Keratinocyte (primary cell): Measurements from ENCODE around the gene TMEM138. TPM values are rescaled to one million over a fixed set of nuclear protein-coding genes. Genes with fewer than 3 reads are reported as not detected.

Experiments used
- DNase-seq: peaks from one replicate; pipeline ENCODE4 v3.0.0-alpha.2; 2011; ENCODE audit warnings: low read depth, missing footprints, low spot score
- FAIRE-seq: peaks from 2 replicates; lab custom pipeline; 2011; peaks lifted over from hg19 to GRCh38; lab: Jason Lieb, UNC
- H2AFZ ChIP-seq: 2 replicates; pipeline ENCODE4 v1.6.0; 2012; ENCODE audit warnings: low read length, control low read depth, inconsistent platforms; ENCODE audit not compliant: control insufficient read depth
- H3K27ac ChIP-seq: 2 replicates; pipeline ENCODE4 v1.5.1; 2011; ENCODE audit warnings: low read length; ENCODE audit not compliant: control insufficient read depth, insufficient read depth
- H3K27me3 ChIP-seq: 3 replicates; pipeline ENCODE4 v1.6.0; 2011; ENCODE audit warnings: low read length; ENCODE audit not compliant: control insufficient read depth, insufficient read depth; ENCODE audit errors: extremely low read depth
- H3K36me3 ChIP-seq, 2 experiments: 2 replicates in 1 of 2; 3 replicates in 1 of 2; pipeline ENCODE4 v1.5.1; 2011; ENCODE audit warnings: low read length in 2 of 2, mild to moderate bottlenecking in 1 of 2; ENCODE audit not compliant: control insufficient read depth in 2 of 2, insufficient read depth in 2 of 2; ENCODE audit errors: extremely low read depth in 1 of 2
- H3K4me1 ChIP-seq: 3 replicates; pipeline ENCODE4 v1.5.1; 2011; ENCODE audit warnings: low read length; ENCODE audit not compliant: control insufficient read depth, insufficient read depth; ENCODE audit errors: extremely low read depth
- H3K4me2 ChIP-seq: 3 replicates; pipeline ENCODE4 v1.6.0; 2011; ENCODE audit warnings: low read depth, low read length; ENCODE audit not compliant: control insufficient read depth, insufficient read depth; ENCODE audit errors: extremely low read depth
- H3K4me3 ChIP-seq, 3 experiments: fragments of 200-600 bp in 1 of 3; sonication (generic) in 1 of 3; 2 replicates in 2 of 3; 3 replicates in 1 of 3; pipeline ENCODE4 v1.5.1; 2011 to 2016; ENCODE audit warnings: low read length in 3 of 3, mild to moderate bottlenecking in 3 of 3, control low read depth in 2 of 3, inconsistent platforms in 1 of 3, low read depth in 1 of 3, mixed read lengths in 1 of 3, mixed run types in 1 of 3, moderate library complexity in 1 of 3; ENCODE audit not compliant: control insufficient read depth in 2 of 3, insufficient read depth in 2 of 3; ENCODE audit errors: extremely low read depth in 1 of 3
- H3K79me2 ChIP-seq: 2 replicates; pipeline ENCODE4 v1.6.0; 2012; ENCODE audit warnings: low read length; ENCODE audit not compliant: control insufficient read depth, insufficient read depth
- H3K9ac ChIP-seq: 3 replicates; pipeline ENCODE4 v1.6.0; 2011; ENCODE audit warnings: low read length; ENCODE audit not compliant: control insufficient read depth, insufficient read depth; ENCODE audit errors: extremely low read depth
- H3K9me1 ChIP-seq: 3 replicates; pipeline ENCODE4 v1.6.0; 2011; ENCODE audit warnings: low read length; ENCODE audit not compliant: control insufficient read depth, insufficient read depth; ENCODE audit errors: extremely low read depth
- H3K9me3 ChIP-seq: 2 replicates; pipeline ENCODE4 v1.5.1; 2012; ENCODE audit warnings: low read depth, low read length; ENCODE audit not compliant: control insufficient read depth
- H4K20me1 ChIP-seq: 3 replicates; pipeline ENCODE4 v1.6.0; 2011; ENCODE audit warnings: low read length; ENCODE audit not compliant: control insufficient read depth, insufficient read depth; ENCODE audit errors: extremely low read depth
- EZH2 ChIP-seq: IDR thresholded peaks from one replicate; pipeline ENCODE4 v1.6.1; 2012; ENCODE audit warnings: inconsistent platforms, mild to moderate bottlenecking, low read length, moderate library complexity
- dilution Hi-C: fragments of 300-500 bp; cut with MboI; formaldehyde crosslinking; loops from one replicate; pipeline ENCODE4 v1.7.0; 2020; ENCODE audit warnings: low sequenced_read_pairs; ENCODE audit not compliant: extremely low pct_ligation_motif_present
- polyA plus RNA-seq, 5 experiments: library from polyadenylated mRNA; depleted of rRNA in 3 of 5; stranded (reverse) in 3 of 5; stranded (forward) in 1 of 5; unstranded in 1 of 5; fragments of >200 nt; gene quantifications; 1 replicate in 1 of 5; 2 replicates in 3 of 5; 3 replicates in 1 of 5; pipeline versions ENCODE4 v1.2.1 to v1.2.3, GENCODE V29; 2011 to 2012; ENCODE audit warnings: missing spikeins in 2 of 5, low read depth in 1 of 5, low replicate concordance in 1 of 5
- TF ChIP-seq, protein P1 (sequence below), 3 experiments: IDR thresholded peaks in 1 of 3; conservative IDR thresholded peaks in 1 of 3; optimal IDR thresholded peaks in 1 of 3; 2 replicates in 2 of 3; 3 replicates in 1 of 3; pipeline versions ENCODE3 to v1.5.1; 2011; ENCODE audit warnings: low read length in 3 of 3, mild to moderate bottlenecking in 3 of 3, moderate library complexity in 2 of 3, control low read depth in 1 of 3, inconsistent platforms in 1 of 3; ENCODE audit not compliant: insufficient read depth in 2 of 3; ENCODE audit errors: extremely low read depth in 1 of 3

Gene TMEM138
- polyA plus RNA-seq, 1 donor (not counting 4 experiments of a cell fraction or from before 2014, with no cell fraction given) = 85.4 TPM

DNA sequence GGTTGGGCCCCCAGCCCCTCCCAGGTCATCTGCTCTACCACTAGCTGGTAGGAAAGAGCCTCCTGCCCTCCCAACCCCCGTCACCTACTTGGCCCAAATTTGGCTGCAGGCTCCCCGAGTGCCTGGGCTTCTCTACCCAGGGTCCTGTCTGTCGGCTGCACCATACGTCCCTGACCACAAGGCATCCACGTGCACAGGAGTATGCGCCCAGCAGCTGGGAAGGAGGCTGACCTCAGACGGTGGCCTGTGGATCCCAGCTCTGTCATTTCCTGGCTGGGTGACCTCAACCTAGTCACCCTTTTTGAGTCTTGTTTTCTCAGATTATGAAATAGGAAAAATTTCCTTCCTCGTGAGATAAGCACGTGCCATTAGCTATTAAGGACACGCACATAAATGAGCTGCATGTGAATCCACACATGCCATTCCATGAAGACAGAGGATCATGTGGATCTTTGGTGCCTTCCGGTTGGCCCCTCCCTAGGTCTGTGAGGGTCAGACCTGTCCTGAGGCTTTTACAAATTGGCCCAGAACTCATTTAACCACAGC lies 14.2 kb upstream of the TMEM138 start:
- H3K4me1 ChIP-seq = peaks cover 5% of the 10 kb centered on the region
- no peak for FAIRE-seq
- H3K9ac ChIP-seq = no peak overlapping the region
- no peak for DNase-seq
- peaks cover 2% of the 10 kb centered on the region for H3K9me1 ChIP-seq
- H2AFZ ChIP-seq = no peak overlapping the region
- H3K36me3 ChIP-seq = peaks cover 29% of the 10 kb centered on the region in 2 experiments
- H3K4me2 ChIP-seq = no peak overlapping the region
- H4K20me1 ChIP-seq = no peaks in the 10 kb centered on the region
- H3K27ac ChIP-seq = no peak overlapping the region
- dilution Hi-C loops = no loop called here
- TF ChIP-seq EZH2 = no peak
- TF ChIP-seq, protein P1, sequence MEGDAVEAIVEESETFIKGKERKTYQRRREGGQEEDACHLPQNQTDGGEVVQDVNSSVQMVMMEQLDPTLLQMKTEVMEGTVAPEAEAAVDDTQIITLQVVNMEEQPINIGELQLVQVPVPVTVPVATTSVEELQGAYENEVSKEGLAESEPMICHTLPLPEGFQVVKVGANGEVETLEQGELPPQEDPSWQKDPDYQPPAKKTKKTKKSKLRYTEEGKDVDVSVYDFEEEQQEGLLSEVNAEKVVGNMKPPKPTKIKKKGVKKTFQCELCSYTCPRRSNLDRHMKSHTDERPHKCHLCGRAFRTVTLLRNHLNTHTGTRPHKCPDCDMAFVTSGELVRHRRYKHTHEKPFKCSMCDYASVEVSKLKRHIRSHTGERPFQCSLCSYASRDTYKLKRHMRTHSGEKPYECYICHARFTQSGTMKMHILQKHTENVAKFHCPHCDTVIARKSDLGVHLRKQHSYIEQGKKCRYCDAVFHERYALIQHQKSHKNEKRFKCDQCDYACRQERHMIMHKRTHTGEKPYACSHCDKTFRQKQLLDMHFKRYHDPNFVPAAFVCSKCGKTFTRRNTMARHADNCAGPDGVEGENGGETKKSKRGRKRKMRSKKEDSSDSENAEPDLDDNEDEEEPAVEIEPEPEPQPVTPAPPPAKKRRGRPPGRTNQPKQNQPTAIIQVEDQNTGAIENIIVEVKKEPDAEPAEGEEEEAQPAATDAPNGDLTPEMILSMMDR (optimal IDR thresholded peaks at IDR 0.05 in 1 of 3, IDR thresholded peaks at IDR 0.05 in 1 of 3, conservative IDR thresholded peaks at IDR 0.05 in 1 of 3; ENCODE audit: extremely low read depth in 1 of 3, insufficient read depth in 2 of 3, low read length in 3 of 3) = no peak
- no peak overlapping the region for H3K4me3 ChIP-seq
- H3K79me2 ChIP-seq = no peaks in the 10 kb centered on the region
- no peaks in the 10 kb centered on the region for H3K27me3 ChIP-seq
- H3K9me3 ChIP-seq = no peaks in the 10 kb centered on the region

DNA sequence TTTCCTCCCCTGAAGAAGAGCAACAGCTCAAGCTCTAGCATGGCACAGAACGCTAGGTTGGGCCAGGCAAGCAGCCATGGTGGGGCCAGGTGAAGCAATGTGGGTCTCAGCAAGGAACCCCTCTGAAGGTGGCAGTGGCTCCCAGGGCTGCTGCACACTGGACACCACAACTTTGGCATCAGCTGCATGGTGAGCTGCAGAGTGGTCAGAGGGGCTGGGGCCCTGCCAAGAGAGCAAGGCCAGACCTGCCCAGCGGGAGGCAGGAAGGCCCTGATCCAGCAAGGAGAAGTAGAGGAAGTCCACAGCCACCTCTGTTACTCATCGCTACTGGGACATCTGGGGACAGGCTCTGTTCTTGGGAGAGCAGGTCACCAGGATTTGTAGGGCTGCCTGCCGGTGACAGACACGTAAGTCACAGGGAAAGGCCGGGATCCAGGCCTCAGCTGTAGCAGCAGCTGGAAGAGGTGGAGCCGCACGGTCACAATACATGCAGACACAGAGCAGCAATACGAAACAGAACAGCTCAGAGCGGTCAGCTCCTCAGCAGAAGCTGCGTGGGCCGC lies 12.9 kb upstream of the TMEM138 start:
- no peaks in the 10 kb centered on the region for H3K27me3 ChIP-seq
- no peak overlapping the region for H3K4me3 ChIP-seq
- H3K36me3 ChIP-seq = peaks cover 28% of the 10 kb centered on the region in 2 experiments
- FAIRE-seq = no peak
- DNase-seq = no peak
- H3K4me1 ChIP-seq = peaks cover 5% of the 10 kb centered on the region
- H3K9me3 ChIP-seq = no peaks in the 10 kb centered on the region
- H3K9me1 ChIP-seq = peaks cover 2% of the 10 kb centered on the region
- no peak overlapping the region for H2AFZ ChIP-seq
- H3K79me2 ChIP-seq = no peaks in the 10 kb centered on the region
- H3K27ac ChIP-seq = no peak overlapping the region
- no peak overlapping the region for H3K9ac ChIP-seq
- TF ChIP-seq EZH2 = no peak
- TF ChIP-seq, protein P1 (optimal IDR thresholded peaks at IDR 0.05 in 1 of 3, IDR thresholded peaks at IDR 0.05 in 1 of 3, conservative IDR thresholded peaks at IDR 0.05 in 1 of 3; ENCODE audit: extremely low read depth in 1 of 3, insufficient read depth in 2 of 3, low read length in 3 of 3) = no peak
- no peaks in the 10 kb centered on the region for H4K20me1 ChIP-seq
- no peak overlapping the region for H3K4me2 ChIP-seq
- dilution Hi-C loops = no loop called here
